GM12874 (cell line): ENCODE results near the gene B3GAT2.

Experiments used
- CTCF ChIP-seq: IDR thresholded peaks from 2 replicates; pipeline ENCODE4 v1.5.1; 2011; ENCODE audit warnings: low read depth, mild to moderate bottlenecking, control low read depth, low read length, moderate library complexity; ENCODE audit not compliant: insufficient read depth

The B3GAT2 gene

DNA sequence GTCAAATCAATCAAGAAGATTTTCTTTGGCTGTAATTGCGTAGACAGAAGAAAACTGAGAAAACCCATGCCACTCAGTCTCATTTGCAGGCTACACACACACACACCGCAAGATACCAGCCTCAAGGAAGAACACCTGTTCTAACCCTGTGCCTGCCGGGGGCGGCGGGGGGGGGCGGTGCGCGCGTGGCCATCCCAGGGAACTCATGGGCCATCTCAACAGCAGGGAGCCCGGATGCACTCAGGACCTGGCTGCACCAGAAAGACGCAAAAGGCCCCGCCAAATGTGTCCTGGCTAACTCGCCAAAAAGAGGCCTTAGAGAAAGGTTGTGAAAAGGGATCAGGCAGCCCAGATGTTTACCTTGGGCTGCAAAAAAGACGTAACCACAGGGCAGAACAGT, 2.1 kb downstream of the B3GAT2 start:
- TF ChIP-seq CTCF = no peak

GRCh38 chr6:70954176-70954575, 2.7 kb downstream of the B3GAT2 start:
- no peak for TF ChIP-seq CTCF

- TF ChIP-seq CTCF = no peak
Observed at GRCh38 chr6:70952608-70953165, 4.2 kb downstream of the B3GAT2 start.

DNA sequence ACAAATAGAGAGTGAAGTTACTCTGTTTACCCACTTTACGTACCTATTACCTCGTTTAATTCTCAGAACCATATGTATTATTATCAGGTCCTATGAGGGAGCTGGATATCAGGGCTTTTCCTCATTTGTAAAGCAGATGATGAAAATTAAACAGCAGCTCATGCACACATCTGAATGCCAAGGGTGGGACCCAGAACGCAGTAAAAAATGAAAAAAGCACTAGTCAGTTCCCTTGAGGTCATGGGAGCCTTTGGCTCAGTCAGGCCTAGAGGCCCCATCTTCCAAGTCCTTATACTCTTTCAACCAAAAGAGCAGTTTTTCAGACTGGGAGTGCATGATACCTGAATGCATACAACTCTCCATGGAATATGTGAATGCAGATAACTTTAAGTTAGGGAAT, 23.0 kb downstream of the B3GAT2 start:
- no peak for TF ChIP-seq CTCF

GRCh38 chr6:70905742-70906141, 51.1 kb downstream of the B3GAT2 start:
- TF ChIP-seq CTCF = no peak

GRCh38 chr6:70903665-70904452, 53.0 kb downstream of the B3GAT2 start:
- TF ChIP-seq CTCF = no peak

DNA sequence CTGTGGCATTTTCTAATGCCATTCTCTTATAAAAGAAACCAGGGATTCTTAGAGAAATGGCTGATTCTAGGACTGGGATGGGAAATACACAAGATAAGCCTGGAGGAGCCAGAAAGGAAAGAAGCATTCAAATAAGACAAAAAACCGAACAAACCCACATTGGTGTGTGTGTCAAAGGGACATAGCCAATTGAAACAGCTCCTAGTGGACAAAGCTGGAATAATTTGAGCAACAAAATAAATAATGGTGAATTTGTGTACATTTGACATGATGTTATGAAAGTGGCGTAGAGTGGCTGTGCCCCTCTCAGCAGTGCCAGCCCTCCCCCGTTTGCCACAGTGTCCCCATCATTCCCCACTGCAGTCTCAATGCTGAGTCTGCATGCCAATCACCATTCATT, 55.5 kb downstream of the B3GAT2 start:
- peak; percentile 10; the same call in 1 of the 2 replicates for TF ChIP-seq CTCF
